Spleen (tissue), 7 donors: ENCODE data around the gene PTBP1.

Experiments
- POLR2A ChIP-seq, 3 donors: fragments of 450-650 bp; IDR thresholded peaks; one replicate each; pipeline ENCODE4 v1.5.1; 2017; ENCODE audit warnings: antibody characterized with exemption in 3 of 3, mild to moderate bottlenecking in 1 of 3
- POLR2AphosphoS5 ChIP-seq, 3 donors: sonication (generic); formaldehyde crosslinking; IDR thresholded peaks; one replicate each; pipeline ENCODE4 v1.5.1; 2017; ENCODE audit warnings: antibody characterized with exemption in 3 of 3
- TF ChIP-seq, protein P1 (sequence below), 11 experiments: fragments of 200-600 bp in 7 of 11; fragments of 450-650 bp in 4 of 11; sonication (generic) in 4 of 11; IDR thresholded peaks in 8 of 11; conservative IDR thresholded peaks in 3 of 11; 1 replicate in 7 of 11; 2 replicates in 4 of 11; pipeline versions ENCODE4 v1.4.0 to v1.8.0; 2016 to 2021; ENCODE audit warnings: antibody characterized with exemption in 11 of 11, inconsistent platforms in 4 of 11, mild to moderate bottlenecking in 1 of 11
- donor health status: DM: no; HTN: no; CAD: no; lungs with moderate emphysema.
- donor health status: DM: no; HTN: no; CAD: no.
- donor health status: DM: no; HTN: no; CAD: no.

DNA sequence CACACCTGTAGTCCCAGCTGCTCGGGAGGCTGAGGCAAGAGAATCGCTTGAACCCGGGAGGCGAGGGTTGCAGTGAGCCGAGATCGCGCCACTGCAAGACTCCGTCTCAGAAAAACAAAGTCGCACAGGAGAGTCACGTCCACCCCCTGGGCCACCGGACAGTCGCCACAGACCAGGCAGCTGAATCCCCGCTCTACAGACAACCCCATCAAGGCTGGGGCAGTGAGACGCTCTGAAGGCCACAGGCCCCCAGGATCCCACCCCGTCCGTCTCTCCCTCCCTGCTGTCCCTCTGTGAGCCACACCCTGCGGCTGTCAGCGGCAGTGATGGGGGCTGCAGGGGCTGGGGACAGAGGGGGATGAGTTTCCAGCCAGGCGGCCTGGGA is 15.5 kb upstream of the PTBP1 start:
- TF ChIP-seq, protein P1, sequence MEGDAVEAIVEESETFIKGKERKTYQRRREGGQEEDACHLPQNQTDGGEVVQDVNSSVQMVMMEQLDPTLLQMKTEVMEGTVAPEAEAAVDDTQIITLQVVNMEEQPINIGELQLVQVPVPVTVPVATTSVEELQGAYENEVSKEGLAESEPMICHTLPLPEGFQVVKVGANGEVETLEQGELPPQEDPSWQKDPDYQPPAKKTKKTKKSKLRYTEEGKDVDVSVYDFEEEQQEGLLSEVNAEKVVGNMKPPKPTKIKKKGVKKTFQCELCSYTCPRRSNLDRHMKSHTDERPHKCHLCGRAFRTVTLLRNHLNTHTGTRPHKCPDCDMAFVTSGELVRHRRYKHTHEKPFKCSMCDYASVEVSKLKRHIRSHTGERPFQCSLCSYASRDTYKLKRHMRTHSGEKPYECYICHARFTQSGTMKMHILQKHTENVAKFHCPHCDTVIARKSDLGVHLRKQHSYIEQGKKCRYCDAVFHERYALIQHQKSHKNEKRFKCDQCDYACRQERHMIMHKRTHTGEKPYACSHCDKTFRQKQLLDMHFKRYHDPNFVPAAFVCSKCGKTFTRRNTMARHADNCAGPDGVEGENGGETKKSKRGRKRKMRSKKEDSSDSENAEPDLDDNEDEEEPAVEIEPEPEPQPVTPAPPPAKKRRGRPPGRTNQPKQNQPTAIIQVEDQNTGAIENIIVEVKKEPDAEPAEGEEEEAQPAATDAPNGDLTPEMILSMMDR (IDR thresholded peaks at IDR 0.05 in 8 of 11, conservative IDR thresholded peaks at IDR 0.05 in 3 of 11) = no peak
- TF ChIP-seq POLR2A (IDR thresholded peaks at IDR 0.05) (no peak), POLR2AphosphoS5 (IDR thresholded peaks at IDR 0.05) (no peak)
